ENCODE measurements around the gene ARHGEF28. TPM values are rescaled to one million over a fixed set of nuclear protein-coding genes. Genes with fewer than 3 reads are reported as not detected.

ARHGEF28 gene
- total RNA-seq, 4 donors from 2014 or later, result 30.9 to 54.7 (median 36.2) TPM

GRCh38 chr5:73644385-73644963 lies 18.5 kb downstream of the ARHGEF28 start:
- TF ChIP-seq, protein P1, sequence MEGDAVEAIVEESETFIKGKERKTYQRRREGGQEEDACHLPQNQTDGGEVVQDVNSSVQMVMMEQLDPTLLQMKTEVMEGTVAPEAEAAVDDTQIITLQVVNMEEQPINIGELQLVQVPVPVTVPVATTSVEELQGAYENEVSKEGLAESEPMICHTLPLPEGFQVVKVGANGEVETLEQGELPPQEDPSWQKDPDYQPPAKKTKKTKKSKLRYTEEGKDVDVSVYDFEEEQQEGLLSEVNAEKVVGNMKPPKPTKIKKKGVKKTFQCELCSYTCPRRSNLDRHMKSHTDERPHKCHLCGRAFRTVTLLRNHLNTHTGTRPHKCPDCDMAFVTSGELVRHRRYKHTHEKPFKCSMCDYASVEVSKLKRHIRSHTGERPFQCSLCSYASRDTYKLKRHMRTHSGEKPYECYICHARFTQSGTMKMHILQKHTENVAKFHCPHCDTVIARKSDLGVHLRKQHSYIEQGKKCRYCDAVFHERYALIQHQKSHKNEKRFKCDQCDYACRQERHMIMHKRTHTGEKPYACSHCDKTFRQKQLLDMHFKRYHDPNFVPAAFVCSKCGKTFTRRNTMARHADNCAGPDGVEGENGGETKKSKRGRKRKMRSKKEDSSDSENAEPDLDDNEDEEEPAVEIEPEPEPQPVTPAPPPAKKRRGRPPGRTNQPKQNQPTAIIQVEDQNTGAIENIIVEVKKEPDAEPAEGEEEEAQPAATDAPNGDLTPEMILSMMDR (IDR thresholded peaks at IDR 0.05), result no peak
- no peak for TF ChIP-seq POLR2A (IDR thresholded peaks at IDR 0.05)
- no peak for DNase-seq (ENCODE audit: low spot score in 2 of 2)
- no peak overlapping the region for H3K4me3 ChIP-seq (ENCODE audit: low read depth, poor library complexity, severe bottlenecking)
- WGBS, 2 donors, result 79 to 82% methylated on average over 3 of the region's 3 CpGs
- intact Hi-C loops (cut with DNase I; ENCODE audit: low total_unique reads), result no loop called here

DNA sequence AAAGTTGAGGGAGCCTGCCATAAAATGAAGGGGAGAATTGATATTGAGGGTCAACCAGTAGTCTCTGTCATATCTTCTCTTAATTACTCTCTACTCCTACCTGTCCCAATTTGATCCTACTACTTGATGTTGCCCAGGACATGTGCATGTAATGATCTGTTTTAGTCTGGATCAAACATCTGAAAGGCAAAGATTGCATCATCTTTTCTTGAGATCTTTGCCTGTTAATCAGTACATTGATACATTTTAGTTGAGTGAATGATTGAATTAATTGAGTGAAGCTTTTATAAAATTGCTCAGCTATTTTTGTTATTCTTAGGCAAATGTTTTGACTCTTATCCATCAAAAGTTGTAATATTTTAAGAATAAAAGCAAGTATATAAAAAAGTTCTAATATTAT lies 21.7 kb downstream of the ARHGEF28 start:
- DNase-seq (ENCODE audit: low spot score in 2 of 2), result no peak
- TF ChIP-seq, protein P1 (IDR thresholded peaks at IDR 0.05), result no peak
- TF ChIP-seq POLR2A (IDR thresholded peaks at IDR 0.05), result no peak
- H3K4me3 ChIP-seq (ENCODE audit: low read depth, poor library complexity, severe bottlenecking), result no peak overlapping the region
- intact Hi-C loops (cut with DNase I; ENCODE audit: low total_unique reads), result no loop called here

- TF ChIP-seq, protein P1 (IDR thresholded peaks at IDR 0.05), result no peak
- TF ChIP-seq POLR2A (IDR thresholded peaks at IDR 0.05), result no peak
- H3K4me3 ChIP-seq (ENCODE audit: low read depth, poor library complexity, severe bottlenecking), result no peak overlapping the region
- WGBS, 2 donors, result 52 to 58% methylated on average over 1 of the region's 1 CpG
These were observed 22.5 kb downstream of the ARHGEF28 start for GRCh38 chr5:73648515-73648914.

GRCh38 chr5:73649926-73650325 lies 23.9 kb downstream of the ARHGEF28 start:
- intact Hi-C loops (cut with DNase I; ENCODE audit: low total_unique reads), result no loop called here
- no peak for TF ChIP-seq POLR2A (IDR thresholded peaks at IDR 0.05)
- TF ChIP-seq, protein P1 (IDR thresholded peaks at IDR 0.05), result no peak
- no peak overlapping the region for H3K4me3 ChIP-seq (ENCODE audit: low read depth, poor library complexity, severe bottlenecking)
- no peak for DNase-seq (ENCODE audit: low spot score in 2 of 2)
- WGBS, 2 donors, result 85 to 91% methylated on average over 3 of the region's 3 CpGs

More at GRCh38 chr5:73648515-73648914, 22.5 kb downstream of the ARHGEF28 start:
- no peak for DNase-seq (ENCODE audit: low spot score in 2 of 2)
- intact Hi-C loops (cut with DNase I; ENCODE audit: low total_unique reads), result no loop called here

GRCh38 chr5:73652391-73652790 lies 26.4 kb downstream of the ARHGEF28 start:
- TF ChIP-seq POLR2A (IDR thresholded peaks at IDR 0.05), result no peak
- TF ChIP-seq, protein P1 (IDR thresholded peaks at IDR 0.05), result no peak
- H3K4me3 ChIP-seq (ENCODE audit: low read depth, poor library complexity, severe bottlenecking), result no peak overlapping the region
- WGBS, 2 donors, result 46 to 53% methylated on average over 2 of the region's 2 CpGs
- intact Hi-C loops (cut with DNase I; ENCODE audit: low total_unique reads), result no loop called here
- no peak for DNase-seq (ENCODE audit: low spot score in 2 of 2)
